ENCODE results near the gene FYB1.
"Not testable (repeated sequence)": the region's sequence is repeated elsewhere in the genome, so short reads cannot be mapped to it uniquely, and the experiment has no call there.

Gene FYB1

DNA sequence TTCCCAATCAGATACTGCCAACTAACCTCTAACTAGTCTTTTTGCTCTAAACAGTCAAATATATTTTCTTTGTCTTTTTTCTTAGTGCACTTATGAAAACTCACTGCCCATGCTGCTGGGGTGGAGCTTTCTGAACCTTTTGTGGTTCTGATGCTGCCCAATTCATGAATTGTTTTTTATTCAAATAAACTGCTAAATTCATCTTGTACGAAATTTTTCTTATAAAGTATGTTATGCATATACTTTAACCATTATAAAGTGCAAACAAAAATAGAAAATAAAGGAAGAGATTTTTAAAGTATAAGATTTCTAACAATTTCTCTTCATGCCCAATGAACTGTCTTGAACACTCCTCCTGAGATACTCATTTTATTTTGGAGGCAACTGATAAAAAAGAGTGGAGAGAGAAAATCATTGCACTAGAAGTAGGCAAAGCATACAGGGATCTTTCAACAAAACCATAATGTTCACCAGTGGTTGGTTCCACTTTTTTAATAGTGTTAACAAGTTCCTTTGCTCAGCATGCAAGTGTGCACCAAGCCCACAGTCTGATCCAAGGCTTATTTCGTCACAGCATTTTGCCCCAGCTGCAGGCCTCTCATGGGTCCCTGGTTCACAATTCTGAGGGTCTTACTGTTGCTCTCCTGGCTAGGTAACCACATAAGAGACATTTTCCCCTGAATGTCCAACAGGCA is 6.2 kb upstream of the FYB1 start:
- no peak for DNase-seq

DNA sequence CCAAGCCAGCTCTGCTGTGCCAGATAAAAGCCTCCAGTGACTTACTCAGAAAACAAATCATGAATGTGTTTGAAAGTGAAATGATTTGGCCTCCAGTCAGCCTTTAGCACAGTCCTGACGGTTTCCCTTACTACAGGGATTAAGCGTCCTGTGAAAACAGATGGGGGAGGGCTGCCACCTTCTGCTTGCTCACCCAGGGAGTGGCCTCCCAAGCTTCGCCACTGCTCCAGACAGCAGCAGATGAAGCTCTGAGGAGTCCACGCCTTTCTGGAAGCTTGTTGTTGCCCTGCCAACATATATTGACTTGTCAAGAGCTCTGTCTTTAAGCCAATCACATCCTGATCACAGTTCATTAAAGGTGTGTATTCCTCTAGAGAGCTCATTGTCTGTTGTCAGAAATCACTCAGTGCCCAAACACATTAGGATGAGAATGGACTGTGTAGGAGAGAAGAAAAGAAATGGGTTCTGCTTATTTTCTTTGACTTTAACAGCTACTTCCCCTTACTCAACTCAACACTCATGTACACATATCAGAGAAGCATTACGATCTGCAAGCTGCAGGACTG is 4.9 kb upstream of the FYB1 start:
- DNase-seq = peak; percentile 61

DNA sequence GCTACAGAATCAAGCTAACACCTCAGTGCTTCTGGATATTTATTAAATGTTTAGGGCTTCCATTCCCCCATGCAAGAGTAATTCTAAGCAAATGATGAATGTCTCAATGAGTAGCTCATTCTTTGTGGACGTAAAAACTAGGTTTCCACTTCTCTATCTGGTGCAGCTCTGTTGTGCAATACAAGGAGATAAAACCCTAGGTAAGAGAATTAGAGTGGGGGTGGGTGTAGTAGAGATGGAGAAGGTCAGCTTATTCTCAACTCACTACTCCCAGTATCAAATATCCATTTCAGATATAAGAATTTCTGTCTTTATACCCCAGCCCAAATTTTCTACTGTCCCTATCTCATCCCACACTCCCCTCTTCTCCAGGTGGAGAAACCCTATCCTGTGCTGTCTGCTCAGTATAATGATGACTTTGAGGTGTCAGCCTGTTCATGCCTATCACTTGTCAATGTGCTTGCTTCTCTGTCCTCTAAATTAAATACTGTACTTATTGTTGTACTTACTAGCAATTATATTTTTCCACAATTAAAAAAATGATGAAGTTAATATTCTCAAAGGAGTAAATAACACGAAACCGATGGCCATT is 4.3 kb upstream of the FYB1 start:
- peak; percentile 44 for DNase-seq

DNA sequence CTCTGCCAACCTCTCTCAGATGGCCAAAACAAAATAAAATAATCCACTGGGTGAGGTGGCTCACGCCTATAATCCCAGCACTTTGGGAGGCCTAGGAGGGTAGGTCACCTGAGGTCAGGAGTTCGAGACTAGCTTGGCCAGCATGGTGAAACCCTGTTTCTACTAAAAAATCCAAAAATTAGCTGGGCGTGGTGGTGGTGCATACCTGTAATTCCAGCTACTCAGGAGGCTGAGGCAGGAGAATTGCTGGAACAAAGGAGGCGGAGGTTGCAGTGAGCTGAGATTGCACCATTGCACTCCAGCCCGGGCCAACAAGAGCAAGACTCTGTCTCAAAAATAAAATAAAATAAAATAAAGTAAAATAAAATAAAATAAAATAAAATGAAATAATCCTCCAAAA is 2.3 kb upstream of the FYB1 start:
- DNase-seq = not testable (repeated sequence)

DNA sequence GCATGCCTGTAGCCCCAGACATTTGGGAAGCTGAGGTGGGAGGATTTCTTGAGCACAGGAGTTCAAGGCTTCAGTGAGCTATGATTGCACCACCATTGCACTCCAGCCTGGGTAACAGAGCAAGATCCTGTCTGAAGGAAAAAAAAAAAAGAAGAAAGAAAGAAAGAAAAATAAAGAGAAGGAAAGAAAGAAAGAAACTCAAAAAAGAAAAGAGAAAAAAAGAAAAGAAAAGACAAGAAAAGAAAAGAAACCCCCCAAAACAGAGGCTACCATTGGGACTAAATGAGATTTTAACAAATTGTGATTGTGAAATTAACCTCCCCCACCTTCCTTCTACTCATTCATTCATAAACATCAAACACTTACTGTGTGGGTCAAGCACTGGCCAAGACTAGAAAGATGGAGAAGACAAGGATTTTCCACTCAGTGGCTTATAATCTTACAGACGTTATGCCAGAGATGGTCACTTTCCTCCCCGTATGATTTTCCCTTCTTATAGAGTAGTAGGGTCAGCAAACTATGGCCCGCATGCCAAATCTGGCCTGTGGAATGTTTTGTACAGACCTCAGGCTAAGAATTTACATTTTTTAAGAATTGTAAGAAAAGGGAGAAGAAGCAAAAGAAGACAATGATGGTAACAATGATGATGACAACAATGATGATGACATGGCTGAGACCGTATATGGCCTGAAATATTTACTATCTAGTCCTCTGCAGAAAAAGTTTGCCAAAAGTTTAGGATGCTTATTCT is 1.1 kb upstream of the FYB1 start:
- no peak for DNase-seq

DNA sequence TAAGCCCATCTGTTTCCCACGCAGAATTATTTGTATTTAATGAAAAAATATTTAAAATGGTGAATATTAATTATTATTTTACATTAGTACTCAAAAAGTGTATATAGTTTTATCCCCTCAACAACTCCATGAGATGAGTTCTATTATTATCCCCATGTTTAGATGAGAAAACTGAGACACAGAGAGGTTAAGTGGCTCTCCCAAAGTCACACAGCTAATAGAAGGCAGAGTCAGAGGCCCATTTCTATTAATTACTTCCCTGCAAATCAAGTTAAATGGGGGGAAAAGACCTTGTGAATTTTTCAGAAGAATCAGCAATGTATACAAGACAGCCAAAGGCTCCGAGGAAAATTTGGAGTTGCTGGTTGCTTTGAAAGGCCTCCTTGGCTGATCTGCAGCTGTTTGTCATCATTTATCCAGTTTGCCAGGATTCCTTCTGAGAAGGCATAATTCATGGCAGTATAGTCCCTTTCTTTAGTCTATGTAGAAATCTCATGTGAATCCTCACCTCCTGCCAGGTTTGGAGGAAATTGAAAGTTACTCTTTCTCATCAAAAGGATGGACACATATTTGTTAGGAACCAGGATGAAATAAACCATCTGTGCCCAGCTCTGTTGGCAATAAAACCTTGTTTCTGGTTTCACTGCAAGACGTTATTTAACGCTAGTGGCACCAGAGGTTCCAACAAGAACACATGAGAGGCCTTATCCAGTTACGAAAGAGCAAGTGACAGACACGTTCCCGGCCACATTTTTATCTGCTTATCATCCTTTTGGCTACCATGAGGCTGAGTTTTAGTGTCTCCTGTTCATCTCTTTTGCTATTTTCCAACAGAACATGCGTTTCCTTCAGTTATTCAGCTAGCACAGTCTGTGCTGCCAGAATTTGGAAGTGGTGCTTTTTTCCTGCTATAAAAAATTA is 621 bp downstream of the FYB1 start:
- DNase-seq = peak; percentile 85

DNA sequence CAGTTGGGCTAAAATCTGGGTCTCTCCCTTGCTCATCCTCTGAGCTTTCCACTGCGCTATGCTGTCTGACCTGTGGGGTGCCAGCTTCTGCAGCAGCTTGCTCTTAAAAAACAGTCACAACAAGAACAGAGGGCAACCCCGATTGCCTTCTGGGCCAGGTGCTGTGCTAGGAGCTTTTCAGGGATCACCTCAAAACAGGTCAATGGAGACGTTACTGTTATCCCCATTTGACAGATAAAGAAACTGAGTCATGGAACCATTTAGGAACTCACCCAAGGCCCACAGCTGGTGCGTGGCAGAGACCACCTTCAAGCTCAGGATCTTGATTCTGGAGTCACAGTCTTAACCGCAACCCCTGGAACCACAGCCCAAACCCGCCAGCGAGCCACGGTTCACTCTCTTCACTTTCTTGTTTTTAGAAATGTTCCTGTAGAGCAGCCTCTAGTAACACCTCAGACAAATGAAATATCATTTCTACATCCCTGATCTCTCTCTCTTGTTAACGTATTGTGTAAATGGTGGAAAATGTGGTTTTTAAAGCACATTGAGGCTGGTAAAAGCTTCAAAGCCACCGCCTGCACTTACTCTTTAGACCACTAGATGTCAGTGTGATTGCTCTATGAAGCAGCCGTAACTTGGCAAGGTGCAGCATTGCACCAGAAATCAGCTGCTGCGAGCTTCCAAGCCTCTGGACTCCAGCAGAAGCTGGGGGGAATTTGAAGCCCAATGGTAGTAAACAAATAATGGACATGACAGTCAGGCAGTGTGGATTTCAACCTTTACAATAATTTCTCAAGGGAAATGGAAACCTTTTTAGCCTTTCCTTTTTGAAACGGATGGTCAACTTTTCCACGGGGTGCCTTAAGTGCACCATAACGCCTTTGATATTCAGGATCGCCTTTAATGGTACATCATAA is 1.7 kb downstream of the FYB1 start:
- peak; percentile 93 for DNase-seq

DNA sequence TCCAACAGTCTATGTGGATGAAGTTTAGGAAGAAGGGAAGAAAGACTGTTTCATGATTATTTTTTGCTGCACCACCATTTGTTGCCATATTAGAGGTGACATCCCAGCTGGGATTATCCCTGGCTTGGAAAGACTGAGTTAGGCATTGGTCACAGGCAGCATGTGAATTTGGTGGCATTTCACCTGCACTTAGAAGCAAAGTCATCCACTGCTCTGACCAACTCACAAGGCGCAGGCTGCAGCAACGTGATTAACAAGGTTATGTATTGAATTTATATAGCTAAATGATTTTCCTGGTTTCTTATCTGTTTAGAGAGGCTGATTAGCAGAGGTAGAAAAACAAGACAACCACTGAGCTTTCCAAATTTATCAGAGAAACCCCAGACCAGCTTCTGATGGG is 2.7 kb downstream of the FYB1 start:
- no peak for DNase-seq

DNA sequence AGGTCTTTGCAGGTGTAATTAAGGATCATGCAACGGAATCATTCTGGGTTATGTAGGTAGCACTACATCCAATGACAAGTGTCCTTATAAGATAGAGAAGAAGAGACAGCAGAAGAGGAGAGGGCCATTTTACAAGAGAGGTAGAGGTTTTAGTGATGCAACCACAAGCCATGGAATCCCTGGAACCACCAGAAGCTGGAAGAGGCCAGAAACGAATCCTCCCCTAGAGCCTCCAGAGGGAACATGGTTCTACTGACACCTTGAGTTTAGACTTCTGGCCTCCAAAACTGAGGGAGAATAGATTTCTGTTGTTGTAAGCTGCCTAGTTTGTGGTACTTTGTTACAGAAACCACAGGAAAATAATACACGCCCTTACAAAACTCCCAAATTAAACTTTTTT is 3.5 kb downstream of the FYB1 start:
- no peak for DNase-seq

DNA sequence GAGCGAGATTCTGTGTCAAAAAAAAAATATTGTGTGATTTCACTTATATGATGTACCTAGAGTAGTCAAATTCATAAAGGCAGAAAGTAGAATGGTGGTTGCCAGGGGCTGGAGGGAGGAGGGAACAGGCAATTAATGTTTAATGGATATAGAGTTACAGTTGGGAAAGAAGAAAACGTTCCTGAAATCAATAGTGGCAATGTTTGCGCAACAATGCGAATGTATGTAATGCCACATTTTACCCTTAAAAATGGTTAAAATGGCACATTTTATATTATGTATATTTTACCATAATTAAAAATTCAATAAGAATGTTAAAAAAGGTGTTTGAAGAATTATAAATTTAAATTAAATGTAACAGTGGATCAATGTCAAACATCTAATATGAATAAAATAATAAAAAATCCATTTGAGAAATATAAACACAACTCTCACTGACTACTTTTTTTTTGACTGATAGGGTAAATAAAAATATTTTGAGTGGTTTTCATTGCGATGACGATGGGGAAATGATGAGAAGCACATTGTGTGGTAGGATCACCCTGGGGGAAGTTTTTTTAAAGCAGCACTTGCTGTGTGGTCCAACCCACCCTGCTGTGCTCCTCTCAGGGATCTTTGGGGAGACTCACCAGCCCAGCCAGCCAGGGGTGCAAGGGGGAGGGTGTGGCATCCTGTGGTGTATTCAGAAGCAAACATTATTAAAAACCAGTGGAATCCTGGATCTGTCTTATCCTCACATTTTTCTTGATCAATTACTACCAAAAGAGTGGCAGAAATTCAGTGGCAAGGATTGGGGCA is 4.3 kb downstream of the FYB1 start:
- DNase-seq = no peak

DNA sequence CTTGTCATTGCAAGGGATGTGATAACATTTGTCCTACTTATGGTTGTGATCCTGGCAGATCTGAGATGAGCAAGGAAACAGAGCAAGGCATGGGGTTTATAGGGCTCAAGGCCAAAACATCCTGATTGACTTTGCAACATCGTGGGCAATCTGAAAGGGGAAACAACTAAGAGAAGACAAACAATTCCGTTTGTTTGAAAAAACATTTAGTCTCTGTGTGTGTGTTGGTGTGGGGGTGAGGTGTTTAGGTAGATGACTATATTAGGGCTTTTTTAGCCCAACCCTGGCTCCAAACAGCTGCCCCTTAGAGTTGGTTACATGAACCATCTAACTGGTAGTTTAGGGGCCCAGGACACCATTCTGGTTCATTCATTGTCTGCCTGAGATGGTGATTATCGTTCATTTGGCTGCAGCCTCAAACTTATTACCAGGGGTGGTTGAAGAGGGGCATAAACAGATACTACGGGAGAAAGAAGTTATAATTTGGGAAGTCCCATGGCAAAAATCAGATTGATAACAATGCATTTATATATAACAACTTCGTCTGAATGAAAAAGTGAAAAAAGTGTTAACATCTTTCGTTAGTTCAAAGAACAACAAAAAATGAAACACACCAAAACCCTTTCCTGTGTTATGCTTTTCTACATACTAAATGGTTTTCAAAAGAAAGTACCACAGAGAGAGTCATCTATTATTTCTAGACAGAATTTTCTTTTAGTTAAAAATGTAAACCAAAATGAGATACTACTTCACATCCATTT is 5.7 kb downstream of the FYB1 start:
- no peak for DNase-seq

DNA sequence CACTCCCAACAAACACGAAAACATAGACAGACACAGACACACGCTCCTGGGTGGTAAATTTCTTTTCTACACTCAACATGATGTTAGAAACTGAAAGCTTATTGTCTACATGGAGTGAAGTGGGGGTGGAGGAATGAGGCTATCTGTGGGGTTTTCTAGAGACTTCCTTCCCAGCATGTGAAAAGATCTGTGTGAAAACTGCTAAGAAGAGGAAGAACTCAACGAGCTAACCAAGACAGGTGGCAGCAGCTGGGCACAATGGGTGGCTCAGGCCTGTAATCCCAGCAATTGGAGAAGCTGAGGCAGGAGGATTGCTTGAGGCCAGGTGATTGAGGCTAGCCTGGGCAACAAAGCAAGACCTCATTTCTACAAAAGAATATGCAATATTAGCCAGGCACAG is 7.6 kb downstream of the FYB1 start:
- no peak for DNase-seq

DNA sequence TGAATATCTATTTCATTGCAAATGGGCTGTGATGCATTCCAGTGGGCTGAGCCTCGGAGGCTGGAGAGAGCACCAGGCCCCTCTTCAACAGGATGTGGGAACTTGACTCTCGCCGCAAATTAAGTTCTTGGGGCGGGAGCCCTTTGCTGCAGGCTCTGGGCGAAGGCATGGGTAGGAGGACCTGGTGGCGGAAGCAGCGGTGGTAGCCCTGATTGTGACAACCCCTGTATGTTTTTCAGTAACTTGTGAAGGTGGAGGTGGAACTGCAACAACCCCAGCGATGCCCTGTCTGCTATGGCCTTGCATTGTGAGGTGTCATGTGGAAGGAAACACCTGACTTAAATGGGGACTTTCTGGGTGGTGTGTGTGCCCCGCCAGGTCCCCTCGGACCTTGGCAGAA is 9.4 kb downstream of the FYB1 start:
- DNase-seq = peak; percentile 91

DNA sequence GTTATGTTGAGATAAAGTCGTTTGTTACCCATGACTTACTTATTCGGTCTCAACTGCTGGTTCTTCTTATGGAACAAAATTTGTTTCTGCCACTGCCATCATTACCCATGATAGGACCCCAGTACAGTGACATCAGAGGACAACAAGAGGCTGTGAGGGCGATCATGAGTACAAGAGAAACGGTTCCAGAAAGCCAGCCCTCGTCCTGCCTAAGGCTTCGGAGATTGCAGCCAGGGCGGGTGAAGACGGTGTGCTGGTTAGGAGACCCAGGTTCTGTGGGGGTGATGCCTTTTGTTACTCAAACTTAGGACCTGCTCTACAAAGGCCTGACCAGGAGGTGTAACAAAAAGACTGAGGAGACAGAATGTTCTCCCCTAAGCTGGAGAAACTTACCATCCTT is 10.9 kb downstream of the FYB1 start:
- no peak for DNase-seq

DNA sequence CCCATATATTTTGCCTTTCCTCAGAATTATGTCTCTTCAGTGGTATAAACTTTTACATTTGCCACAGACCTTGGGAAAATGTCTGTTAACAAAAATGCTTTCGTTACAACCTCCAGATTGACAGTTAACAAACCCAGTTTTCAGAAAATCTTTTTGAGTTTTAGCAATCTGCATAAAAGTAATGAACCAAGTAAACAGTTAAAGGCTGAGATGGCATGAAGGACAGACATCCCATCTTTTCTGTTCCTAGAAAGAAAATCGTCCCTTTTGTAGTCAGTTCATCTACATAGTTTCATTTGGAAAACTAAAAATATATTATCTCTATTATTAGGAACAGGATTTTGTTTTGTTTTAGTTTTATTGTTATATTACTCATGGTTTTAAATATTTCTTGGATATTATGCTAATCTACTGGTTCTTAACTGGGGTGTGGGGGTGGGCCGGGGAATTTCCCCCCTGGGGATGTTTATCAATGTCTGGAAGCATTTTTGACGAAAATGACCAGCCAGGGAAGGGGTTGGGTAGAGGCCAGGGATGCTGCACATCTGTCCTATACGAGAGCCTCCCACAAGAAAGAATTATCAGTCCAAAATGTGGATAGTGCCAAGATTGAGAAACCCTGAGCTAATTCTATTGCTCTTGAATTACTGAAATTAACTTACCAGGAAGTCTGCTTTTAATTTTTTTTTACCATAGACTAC is 11.9 kb downstream of the FYB1 start:
- no peak for DNase-seq

DNA sequence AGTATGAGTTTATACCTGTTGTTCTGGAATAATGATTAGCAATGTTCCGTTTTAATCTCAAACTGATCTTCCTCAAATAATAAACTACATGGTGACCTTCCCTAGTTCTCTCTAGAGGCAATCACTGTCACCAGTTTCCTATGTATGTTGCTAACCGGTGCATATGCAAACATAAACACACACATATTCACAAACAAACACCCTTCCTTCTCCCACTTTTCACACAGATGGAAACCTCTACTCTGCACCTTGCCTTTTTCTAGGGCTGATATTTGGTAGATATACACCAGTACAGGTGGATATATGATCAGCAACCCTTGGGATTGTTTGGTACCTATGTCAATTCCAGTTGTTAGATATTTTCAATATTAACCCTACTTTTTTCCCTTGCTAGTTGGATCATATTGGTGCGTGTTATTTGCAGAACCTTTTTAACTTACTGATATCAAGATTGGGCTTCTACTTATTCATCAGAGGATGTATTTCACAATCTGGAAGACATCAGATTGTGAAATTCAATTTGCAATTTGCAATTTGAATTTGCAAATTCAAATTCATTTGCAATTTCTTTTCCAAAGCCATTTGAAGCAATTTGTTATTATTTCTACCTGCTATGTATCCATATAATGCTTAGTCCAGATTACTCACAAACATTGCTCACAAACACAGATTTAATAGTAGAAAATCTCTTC is 12.6 kb downstream of the FYB1 start:
- no peak for DNase-seq

DNA sequence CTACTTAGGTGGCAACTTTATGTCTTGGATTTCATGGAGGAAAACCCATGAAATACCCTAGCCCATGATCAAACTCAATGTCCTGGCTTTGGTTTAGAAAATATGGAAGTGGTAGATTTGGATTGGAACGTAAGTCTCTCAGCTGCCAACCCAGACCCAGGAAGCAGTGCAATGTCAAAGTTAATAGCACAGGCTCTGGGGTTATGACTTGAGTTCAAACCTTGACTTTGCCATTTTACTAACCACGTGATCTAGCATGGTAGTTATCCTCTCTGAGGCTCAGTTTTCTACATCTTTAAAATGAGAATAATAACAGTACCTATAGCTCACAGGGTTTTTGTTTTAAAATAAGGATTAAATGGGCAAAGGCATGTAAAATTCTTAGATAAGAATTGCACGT is 13.8 kb downstream of the FYB1 start:
- no peak for DNase-seq

DNA sequence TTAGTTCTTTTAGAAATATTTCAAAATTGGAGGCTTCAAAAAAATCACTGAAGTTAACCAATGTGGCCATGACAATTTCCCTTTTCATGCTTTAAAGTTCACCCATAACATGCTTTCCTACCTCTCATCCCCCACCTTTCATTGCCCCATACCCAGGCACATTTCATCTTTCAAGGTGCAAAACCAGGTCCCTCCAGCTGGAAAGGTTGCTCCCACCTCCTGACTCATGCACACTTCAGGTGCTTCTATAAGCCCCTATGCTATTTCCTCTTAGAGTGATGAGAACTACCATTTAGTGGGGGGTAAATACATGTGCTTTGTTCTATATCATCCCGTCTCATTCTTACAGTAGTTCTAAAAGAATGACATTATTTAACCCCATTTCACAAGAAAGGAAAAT is 15.4 kb downstream of the FYB1 start:
- no peak for DNase-seq
